ENCODE results near the gene KCNH4. TPM values are rescaled to one million over a fixed set of nuclear protein-coding genes. Genes with fewer than 3 reads are reported as not detected.
A peak's percentile ranks its signal among the peaks of the same experiment; 100 is the strongest.
"Not testable (repeated sequence)": the region's sequence is repeated elsewhere in the genome, so short reads cannot be mapped to it uniquely, and the experiment has no call there.

KCNH4 gene
- 0.41 TPM for total RNA-seq

DNA sequence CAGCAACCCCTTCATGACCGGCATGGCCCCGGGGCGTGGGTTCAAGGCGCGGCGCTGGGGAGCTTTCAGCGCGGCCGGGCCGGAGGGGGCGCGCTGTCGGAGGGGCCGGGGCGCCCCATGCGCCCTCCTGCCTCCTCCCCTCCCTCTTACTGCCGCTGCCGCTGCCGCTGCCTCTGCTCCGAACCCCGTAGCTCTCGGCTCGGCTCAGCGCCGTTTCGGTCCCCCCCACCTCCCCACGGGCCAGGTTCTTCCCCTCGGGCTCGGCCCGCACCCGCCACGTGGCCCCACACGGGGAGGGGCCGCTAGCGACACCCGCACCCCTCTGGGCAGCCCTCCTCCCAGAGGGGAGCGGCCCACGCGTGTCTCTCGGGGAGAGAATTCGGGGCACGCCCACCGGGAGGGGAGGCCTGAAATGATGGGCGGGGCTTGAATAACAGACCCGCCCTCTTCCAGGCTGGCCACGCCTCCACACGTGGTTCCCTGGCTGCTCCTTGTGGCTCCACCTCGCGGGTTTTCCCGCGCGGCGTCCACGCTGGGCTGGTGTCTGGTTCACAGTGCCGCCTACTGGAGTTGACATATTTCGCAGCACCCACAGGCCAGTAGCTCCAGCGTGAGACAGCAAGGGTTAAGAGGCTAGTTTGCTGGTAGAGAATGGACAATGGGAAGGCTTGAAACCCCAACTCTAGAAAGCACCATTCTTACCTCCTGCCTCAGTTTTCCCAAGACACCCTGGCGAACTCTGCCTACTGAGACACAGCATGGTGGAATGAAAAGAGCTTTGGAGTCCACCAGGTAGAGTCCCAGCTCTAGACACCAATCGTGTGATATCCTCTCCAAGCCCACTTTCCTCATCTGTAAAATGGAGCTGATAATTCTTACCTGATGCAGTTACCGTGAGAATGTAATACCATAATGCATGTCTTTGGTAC is at the start of gene KCNH4:
Gene KCNH4 (minus strand): TSS at position 221 of the 929 bp plus-strand sequence. CDS start 197 bp downstream, at position 24.
- peak; percentile 84 to 96 for DNase-seq (ENCODE audit: low spot score in 2 of 2)
- FAIRE-seq = no peak

DNA sequence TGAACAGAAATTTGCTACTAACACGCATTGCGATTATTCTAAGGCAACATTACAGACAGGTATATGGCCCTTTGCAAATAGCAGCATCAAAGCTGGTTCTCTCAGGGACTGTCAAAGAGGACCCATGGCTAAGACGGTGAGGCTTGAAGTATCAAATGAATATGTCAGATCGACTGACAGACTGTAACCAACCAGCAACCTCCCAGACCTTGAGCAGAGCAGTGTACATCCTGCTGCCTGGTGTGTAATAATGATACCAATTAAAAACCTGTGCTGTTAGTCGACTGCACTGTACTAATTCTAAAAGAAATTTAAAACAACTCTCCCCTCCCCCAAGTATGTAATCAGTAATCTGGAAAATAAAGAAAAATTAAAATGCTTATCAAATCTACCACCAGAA is 49.3 kb upstream of the KCNH4 start:
- FAIRE-seq (no peak), DNase-seq (ENCODE audit: low spot score in 2 of 2) (no peak)

DNA sequence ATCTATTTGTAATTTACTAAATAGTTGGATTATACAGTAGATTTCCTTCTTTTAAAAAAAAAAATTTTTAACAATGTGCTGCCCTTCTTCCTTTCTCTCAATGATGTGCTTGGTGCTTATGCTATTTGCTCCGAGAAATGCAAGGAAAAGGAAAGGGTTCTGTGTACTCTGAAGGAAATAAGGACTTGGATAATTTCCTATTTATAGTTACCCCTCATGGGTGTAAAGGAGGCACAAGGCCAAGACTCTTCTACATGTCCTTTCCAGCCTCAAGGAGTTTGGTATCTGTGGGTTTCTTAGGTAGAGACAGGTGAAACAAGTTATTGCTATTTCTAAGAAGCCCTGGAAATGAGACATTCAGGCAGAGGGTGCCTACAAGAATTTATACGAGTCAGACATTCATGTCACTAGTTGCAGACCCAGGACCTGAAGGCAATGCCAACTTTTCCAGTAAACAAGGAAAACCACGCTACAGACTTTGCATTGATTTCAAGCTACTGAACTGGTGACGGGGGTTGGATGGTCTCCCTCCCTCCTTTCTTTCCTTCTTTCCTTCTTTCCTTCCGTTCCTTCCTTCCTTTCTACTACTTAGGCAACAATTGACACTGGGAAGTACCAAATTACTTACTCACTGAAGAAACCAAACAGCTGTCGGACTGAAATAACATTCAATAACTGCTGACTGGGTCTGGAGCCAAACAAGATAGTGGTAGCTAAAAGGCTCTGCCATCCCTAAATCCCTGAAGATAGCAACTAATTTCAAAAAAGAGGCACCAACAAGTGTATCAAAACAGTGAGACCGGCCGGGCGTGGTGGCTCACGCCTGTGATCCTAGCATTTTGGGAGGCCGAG is 47.1 kb upstream of the KCNH4 start:
- DNase-seq (ENCODE audit: low spot score in 2 of 2) (no peak), FAIRE-seq (no peak)

DNA sequence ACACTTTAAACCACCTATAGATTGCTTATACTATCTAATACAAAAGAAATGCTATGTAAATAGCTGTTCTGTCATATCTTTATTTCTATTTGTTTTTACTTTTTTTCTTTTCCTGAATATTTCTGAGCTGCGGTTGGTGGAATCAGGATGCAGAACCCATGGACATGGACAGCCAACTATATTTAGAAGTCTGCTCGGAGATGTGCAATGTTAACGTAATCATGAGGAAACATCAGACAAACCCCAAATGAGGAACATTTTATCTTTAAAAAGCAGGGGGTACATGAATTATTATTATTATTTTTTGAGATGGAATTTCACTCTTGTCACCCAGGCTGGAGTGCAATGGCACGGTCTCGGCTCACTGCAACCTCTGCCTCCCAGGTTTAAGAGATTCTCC is 44.7 kb upstream of the KCNH4 start:
- FAIRE-seq = no peak
- DNase-seq (ENCODE audit: low spot score in 2 of 2) = no peak

DNA sequence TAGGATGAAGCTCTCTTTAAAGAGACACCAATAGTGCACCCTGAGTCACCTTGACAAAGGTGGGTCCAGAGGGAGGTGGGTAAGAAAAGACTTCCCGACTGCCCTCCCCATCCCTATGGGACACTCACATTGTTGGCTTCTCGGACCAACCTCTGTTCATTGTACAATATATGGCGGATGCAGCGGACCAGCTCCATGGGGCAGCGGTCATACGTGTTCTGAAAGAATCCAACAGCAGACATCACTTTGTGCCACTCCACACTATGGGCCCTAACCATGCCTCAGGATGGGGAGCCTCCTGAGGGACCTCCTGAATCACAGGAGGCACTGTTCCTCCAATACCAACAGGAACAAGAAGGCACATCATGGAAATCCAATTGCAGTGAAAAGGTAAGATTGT is 43.7 kb upstream of the KCNH4 start:
- DNase-seq (ENCODE audit: low spot score in 2 of 2) (no peak), FAIRE-seq (no peak)

DNA sequence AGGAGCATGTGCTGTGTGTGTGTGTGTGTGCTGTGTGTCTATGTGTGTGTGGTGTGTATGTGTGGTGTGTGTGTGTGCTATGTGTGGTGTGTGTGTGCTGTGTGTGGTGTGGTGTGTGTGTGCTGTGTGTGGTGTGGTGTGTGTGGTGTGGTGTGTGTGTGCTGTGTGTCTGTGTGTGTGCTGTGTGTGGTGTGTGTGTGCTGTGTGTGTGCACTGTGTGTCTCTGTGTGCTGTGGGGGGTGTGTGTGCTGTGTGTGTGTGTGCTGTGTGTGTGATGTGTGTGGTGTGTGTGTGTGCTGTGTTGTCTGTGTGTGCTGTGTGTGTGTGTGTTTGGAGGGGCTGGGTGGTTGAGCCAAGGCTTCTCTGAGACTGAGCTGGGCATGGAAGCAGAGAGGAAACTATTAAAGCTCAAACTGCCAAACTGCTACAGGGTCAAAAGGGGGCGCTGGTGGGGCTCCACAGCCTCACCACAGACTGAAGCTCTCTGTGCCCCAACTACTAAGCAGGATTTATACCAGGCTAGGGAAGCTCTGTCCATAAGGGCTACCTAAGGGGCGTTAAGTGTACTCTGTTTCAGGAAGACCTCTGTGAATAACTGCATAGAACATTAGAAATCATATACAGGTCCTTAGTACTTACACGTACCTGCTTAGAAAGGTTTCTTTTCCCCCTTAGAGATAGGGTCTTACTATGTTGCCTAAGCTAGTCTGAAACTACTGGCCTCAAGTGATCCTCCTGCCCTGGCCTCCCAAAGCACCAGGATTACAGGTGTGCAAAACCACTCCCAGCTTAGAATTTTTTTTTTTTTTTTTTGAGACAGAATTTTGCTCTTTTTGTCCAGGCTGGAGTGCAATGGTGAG is 41.2 kb upstream of the KCNH4 start:
- FAIRE-seq = no peak
- peak in 1 of 2 donors; percentile 44 for DNase-seq (ENCODE audit: low spot score in 2 of 2)

DNA sequence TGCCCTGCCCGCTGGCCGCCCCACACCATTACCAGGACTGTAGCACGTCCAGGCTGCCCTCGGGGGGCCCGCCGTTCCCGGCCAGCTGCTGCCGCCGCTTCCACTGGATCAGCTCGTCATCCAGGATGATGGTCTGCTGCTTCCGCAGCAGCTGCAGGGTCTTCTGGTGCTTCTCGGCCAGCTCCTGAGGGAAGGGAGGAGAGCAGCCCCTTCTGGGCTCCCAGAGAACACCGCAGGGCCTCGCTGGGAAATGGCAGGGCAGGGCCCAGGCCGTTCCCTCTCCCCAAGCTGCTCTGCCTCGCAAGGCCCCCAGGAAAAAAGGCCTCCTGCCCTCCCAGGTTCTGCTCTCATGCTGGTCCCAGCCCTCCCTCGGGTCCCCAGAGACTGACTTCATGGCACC is 38.3 kb upstream of the KCNH4 start:
- FAIRE-seq; DNase-seq (ENCODE audit: low spot score in 2 of 2): not testable (repeated sequence)

DNA sequence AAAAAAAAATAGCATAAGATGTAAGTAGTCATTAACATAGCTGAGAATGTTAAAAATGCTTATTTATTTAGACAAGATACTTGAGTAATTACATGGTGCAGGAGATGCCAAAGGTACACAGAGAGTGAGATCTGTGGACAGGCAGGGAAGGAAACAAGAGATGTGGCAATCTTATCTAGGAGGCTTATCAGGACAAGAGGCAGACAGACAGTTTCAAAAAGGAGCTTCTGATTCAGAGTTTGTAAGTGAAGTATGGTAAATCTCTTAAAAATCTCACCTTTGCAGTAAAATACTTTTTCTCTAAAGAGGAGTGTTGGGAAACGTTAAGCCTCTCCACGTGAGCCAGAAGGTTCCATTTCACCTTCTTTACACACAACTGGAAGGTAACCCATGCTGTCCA is 33.2 kb upstream of the KCNH4 start:
- DNase-seq (ENCODE audit: low spot score in 2 of 2) = no peak
- FAIRE-seq = no peak

DNA sequence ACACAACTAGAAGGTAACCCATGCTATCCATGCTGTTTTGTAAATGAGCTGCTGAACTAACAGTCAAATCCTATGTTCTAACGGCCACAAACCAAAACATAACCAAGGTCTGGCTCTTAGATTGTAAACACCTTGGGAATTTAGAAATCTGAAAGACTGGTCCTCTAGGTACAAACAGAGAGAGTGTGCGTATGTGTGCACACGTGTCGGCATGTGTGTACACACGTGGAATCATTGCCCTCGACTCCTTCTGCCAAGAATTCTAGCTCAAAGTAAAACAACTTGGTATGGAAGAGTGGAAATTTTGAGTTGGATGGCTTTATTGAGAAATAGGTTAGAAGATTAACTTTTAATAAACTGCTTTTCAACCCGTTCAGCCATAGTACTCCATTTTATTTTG is 31.4 kb upstream of the KCNH4 start:
- FAIRE-seq = no peak
- no peak for DNase-seq (ENCODE audit: low spot score in 2 of 2)

DNA sequence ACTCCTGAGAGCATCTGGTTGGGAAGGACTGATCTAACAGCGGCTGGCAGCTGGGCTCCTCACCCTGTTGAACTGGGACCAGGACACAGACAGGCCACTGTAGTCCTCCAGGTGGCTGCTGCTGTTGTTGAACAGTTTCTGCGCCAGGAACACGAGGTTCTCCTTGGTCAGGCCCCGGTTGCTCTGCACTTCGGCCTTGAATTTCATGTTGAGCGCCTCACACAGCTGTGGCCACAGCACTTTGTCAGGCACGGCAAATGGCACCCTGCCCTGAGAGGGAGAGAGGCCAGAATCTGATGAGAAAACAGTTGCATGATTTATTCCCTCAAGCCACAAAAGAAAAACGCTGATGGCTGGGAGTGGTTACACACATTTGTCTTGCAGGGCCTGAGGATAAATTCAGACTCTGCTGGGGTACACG is 31.0 kb upstream of the KCNH4 start:
- DNase-seq (ENCODE audit: low spot score in 2 of 2) = peak in 1 of 2 donors; percentile 44
- FAIRE-seq = not testable (repeated sequence)

DNA sequence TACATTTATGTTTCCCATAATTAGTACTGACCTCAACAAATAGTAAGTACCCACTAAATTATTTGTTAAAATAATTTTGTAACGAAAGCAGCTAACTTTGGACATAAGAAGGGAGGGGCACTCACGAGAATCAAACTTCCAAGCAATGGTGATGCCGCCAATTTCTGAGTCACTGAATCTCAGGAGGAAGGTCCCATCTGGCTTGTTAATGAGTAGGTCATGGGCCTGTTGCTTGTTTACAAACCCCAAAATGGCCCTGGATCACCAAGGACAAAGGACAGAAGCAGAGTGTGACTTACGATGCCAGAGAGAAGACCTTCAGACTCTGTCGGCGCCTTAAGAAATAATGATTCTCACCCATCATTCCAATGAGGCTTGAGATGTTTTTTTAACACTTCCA is 29.1 kb upstream of the KCNH4 start:
- DNase-seq (ENCODE audit: low spot score in 2 of 2) = no peak

DNA sequence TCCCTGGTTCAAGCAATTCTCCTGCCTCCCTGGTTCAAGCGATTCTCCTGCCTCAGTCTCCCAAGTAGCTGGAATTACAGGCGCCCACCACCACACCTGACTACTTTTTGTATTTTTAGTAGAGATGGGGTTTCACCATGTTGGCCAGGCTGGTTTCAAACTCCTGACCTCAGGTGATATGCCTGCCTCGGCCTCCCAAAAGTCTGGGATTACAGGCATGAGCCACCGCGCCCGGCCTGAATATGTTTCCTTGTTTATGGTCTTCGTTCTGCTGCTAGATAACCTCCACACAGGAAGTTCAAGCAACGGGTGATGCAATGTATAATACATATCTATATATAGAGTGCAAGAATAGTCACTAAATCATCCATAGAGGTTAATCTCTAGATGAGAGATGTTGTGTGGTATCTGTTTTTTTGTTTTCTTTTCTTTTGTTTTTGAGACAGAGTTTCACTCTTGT is 25.2 kb upstream of the KCNH4 start:
- FAIRE-seq; DNase-seq (ENCODE audit: low spot score in 2 of 2): not testable (repeated sequence)

More for the DNA sequence above, 29.1 kb upstream of the KCNH4 start:
- no peak for FAIRE-seq

DNA sequence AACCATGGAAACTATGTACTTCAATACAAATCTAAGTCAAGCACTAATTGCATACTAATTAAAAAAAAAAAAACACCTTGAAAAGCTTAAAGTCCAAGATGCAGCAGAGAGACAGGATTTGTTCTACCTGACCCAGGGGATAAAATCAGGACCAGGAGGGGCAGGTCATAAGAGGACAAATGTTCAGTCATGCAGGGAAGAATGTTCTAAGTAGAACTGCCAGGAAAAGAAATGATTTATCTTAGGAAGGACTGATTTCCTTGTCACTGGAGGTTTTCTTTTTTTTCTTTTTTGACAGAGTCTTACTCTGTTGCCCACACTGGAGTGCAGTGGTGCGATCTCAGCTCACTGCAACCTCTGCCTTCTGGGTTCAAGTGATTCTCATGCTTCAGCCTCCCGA is 22.4 kb upstream of the KCNH4 start:
- no peak for FAIRE-seq
- DNase-seq (ENCODE audit: low spot score in 2 of 2) = no peak

DNA sequence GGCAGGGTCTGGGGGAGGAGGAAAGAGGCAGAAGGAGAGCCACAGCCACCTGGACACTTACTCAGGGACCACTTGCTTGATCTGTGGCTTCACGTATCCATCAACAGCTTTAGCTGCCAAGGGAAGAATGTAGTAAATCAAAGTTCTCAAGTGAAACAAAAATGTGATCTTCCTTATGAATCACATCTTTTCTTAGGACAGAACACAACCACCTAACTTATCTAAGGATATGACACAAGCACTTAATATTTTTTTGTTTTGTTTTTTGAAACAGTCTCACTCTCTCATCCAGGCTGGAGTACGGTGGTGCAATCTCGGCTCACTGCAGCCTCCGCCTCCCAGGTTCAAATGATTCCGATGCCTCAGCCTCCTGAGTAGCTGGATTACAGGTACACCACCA is 21.8 kb upstream of the KCNH4 start:
- DNase-seq (ENCODE audit: low spot score in 2 of 2) (no peak), FAIRE-seq (no peak)

DNA sequence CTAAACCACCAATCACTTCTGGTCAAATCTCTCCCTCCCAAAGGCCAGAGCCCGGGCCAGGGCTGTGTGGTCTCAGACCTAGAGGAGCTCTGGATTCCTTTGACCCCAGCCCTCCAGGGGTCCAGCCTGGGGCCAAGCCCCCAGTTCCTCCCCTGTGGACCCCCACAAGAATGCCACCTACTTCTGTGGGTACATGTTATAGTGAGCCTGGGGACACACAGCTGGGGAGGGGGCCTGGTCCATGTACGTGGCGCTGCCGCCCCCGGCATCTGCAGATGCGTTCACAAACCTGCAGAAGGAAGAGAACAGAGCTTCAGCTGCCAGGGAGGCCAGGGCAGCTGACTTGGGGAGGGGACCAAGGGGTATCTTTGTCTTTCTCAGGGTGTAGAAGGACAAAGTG is 21.2 kb upstream of the KCNH4 start:
- no peak for FAIRE-seq
- DNase-seq (ENCODE audit: low spot score in 2 of 2) = no peak

DNA sequence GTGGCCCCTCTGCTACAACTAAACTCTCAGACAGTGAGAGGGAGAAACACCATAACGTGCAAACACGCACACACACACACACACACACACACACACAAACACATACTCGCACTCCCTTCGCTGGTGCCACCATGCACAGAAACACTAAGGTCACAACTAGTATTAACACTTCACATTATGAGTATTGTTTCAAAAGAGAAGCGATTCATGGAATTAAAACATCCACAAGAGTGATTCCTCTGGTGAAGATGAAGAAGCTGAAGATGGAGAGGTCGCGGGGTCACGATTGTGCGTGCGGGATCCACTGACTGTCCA is 20.5 kb upstream of the KCNH4 start:
- FAIRE-seq = no peak

DNA sequence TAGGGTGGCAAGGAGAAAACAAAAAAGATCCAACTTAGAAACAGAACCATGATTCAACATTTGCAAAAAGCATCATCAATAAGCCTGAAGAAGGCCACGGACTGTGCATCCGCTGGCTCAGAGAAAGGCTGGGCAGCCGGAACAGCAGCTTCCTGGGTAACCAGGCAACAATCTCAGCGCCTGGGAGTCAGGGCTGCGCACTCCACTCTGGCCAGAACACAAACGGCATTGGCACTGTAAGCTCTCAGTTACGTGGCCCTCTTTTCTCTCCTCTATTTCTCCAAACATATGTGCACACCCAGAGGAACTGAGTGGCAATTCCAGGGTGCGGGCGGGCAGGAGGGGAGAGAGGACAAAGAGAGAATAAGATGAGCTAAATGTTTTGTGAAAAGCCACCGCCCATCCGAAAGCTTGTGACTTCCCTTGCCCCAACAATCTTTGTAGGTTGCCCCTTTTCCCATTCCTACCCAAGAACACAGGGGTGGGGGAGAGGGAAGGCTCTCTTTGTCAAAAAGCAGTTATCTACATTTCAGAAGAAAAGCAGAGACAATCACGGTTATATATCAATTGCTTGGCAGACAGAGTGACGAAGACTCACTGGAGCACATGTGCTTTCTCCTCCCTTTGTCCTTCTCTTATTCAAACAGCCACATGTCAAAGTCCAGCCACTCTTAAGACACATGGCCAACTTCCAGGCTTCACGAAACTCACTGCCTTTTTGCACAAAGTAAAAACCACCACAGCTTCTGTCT is 19.9 kb upstream of the KCNH4 start:
- FAIRE-seq (no peak), DNase-seq (ENCODE audit: low spot score in 2 of 2) (peak in 1 of 2 donors; percentile 42)

More for the DNA sequence above, 20.5 kb upstream of the KCNH4 start:
- DNase-seq (ENCODE audit: low spot score in 2 of 2) = no peak

DNA sequence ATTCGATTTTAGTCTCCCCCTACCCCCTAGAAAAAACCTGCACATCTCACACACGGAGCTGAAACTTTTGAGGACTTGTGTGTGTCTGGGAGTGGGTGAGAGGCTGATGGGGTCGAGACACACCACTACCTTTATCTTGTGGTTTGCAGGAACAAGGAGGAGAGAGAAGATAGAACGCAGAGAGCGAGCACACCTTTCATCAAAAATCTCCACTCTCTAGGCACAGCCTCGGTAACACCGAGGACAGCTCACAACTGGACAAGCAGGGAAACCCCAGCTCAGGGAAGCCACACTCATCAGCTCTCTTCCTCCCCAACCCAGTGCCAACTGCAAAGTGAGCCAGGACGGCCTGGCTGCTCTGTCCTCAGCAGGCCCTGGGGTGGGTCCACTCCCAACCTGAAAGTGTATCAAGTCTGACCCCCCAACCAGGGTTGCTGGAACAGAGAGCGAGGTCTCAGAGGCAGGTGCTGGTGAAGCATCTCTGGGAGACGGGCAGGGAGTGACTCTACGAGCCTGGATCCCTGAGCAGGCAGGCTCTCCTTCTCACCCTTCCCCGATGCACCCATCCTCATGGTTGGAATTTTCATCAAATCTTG is 18.6 kb upstream of the KCNH4 start:
- no peak for FAIRE-seq
- no peak for DNase-seq (ENCODE audit: low spot score in 2 of 2)

DNA sequence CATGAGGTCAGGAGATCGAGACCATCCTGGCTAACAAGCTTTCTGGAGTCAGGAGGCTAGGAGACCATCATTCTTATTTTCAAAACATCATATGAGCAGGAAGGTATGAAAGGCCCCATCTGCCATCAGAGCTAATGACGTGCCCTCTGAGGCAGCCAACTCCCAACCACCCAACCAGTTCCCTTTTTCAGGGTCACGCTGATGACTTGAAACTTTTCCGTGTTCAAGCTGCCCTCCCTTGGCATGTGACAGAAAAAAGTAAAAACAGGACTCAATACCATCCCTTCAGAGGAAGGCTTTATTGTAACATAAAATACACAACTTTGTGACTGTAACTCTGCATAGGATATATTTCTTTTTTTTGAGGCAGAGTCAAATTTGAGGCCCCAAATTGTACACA is 18.0 kb upstream of the KCNH4 start:
- no peak for DNase-seq (ENCODE audit: low spot score in 2 of 2)
- FAIRE-seq = no peak
